Transverse colon (tissue), 4 donors: ENCODE measurements around the gene PRR29. TPM values are rescaled to one million over a fixed set of nuclear protein-coding genes. Genes with fewer than 3 reads are reported as not detected.

ENCODE experiments used
- DNase-seq: peaks from one replicate; pipeline ENCODE4 v3.0.0-alpha.2; 2019
- H3K27ac ChIP-seq, 4 donors: fragments of 200-600 bp; sonication (generic); 2 replicates each; pipeline ENCODE4 v1.5.1; 2016 to 2018; ENCODE audit warnings: inconsistent platforms in 4 of 4
- H3K27me3 ChIP-seq: fragments of 200-600 bp; sonication (generic); 2 replicates; pipeline ENCODE4 v1.5.1; 2017; ENCODE audit warnings: inconsistent platforms
- H3K36me3 ChIP-seq, 4 donors: fragments of 200-600 bp; sonication (generic); 2 replicates each; pipeline ENCODE4 v1.5.1; 2017 to 2019; ENCODE audit warnings: inconsistent platforms in 4 of 4
- H3K4me1 ChIP-seq, 4 donors: fragments of 200-600 bp; sonication (generic); 2 replicates each; pipeline ENCODE4 v1.5.1; 2017 to 2020; ENCODE audit warnings: inconsistent platforms in 4 of 4
- H3K4me3 ChIP-seq, 4 donors: fragments of 200-600 bp; sonication (generic); 1 replicate in 1 of 4; 2 replicates in 3 of 4; pipeline versions ENCODE4 v1.5.1 to v1.6.1; 2017 to 2019; ENCODE audit warnings: inconsistent platforms in 4 of 4
- H3K9me3 ChIP-seq, 2 donors: fragments of 200-600 bp; sonication (generic); 2 replicates each; pipeline ENCODE4 v1.5.1; 2017 to 2019; ENCODE audit warnings: inconsistent platforms in 2 of 2
- CTCF ChIP-seq, 5 experiments: fragments of 200-600 bp in 3 of 5; fragments of 450-650 bp in 2 of 5; sonication (generic) in 3 of 5; IDR thresholded peaks; 1 replicate in 2 of 5; 2 replicates in 3 of 5; pipeline ENCODE4 v1.5.1; 2016 to 2017; ENCODE audit warnings: antibody characterized with exemption in 5 of 5, inconsistent platforms in 3 of 5, mild to moderate bottlenecking in 2 of 5, moderate library complexity in 1 of 5
- EP300 ChIP-seq: sonication (generic); formaldehyde crosslinking; IDR thresholded peaks from one replicate; pipeline ENCODE4 v1.6.1; 2017; ENCODE audit warnings: antibody characterized with exemption, low read depth
- POLR2A ChIP-seq: fragments of 450-650 bp; IDR thresholded peaks from one replicate; pipeline ENCODE4 v1.6.1; 2016; ENCODE audit warnings: antibody characterized with exemption, mild to moderate bottlenecking, moderate library complexity
- POLR2AphosphoS5 ChIP-seq, 3 donors: sonication (generic); formaldehyde crosslinking; IDR thresholded peaks; one replicate each; pipeline ENCODE4 v1.6.1; 2016; ENCODE audit warnings: antibody characterized with exemption in 3 of 3
- WGBS, 2 donors: methylation state at CpG; one replicate each; pipeline ENCODE4 v1.1.5; 2018; ENCODE audit warnings: low coverage in 1 of 2; 5-methylcytosine and 5-hydroxymethylcytosine counted together
- in situ Hi-C, 4 donors: fragments of 200-750 bp; cut with MboI; loops; one replicate each; pipeline versions ENCODE4 v1.15.0 to v1.15.1; 2017; ENCODE audit warnings: low sequenced_read_pairs in 3 of 4, low pct_ligation_motif_present in 1 of 4, low pct_unique_long_range_greater_than_20kb in 1 of 4
- intact Hi-C: fragments of 100-400 bp; cut with DNase I; formaldehyde crosslinking; loops from one replicate; pipeline ENCODE4 v1.15.1; 2023; ENCODE audit warnings: low total_unique reads
- total RNA-seq, 4 donors: library from RNA; depleted of rRNA; stranded (reverse); fragments of >200 nt; gene quantifications; one replicate each; pipeline ENCODE4 v1.1.0, GENCODE V29; 2016

Gene PRR29
- total RNA-seq, 4 donors from 2014 or later, result not detected

- intact Hi-C loops, result no loop called here
- no peaks in the 10 kb centered on the region for H3K9me3 ChIP-seq
- 75 to 89% methylated on average over 1 to 10 of the region's 12 CpGs for WGBS, 2 donors
- H3K4me1 ChIP-seq, result peaks cover 0 to 2% (median 0%) of the 10 kb centered on the region in 4 donors
- H3K27ac ChIP-seq, result no peak overlapping the region
- DNase-seq, result no peak
- H3K27me3 ChIP-seq, result no peaks in the 10 kb centered on the region
- H3K4me3 ChIP-seq, result no peak overlapping the region
- no peak for TF ChIP-seq POLR2AphosphoS5 (IDR thresholded peaks at IDR 0.05)
- in situ Hi-C loops, result loop anchor here (5.0 to 25.0 kb wide), 2 partner anchors 94 to 244 kb away; no protein-coding TSS in a partner anchor
- H3K36me3 ChIP-seq, result peaks cover 0 to 44% (median 19%) of the 10 kb centered on the region in 4 donors
Observed at GRCh38 chr17:64042700-64043485, 44.7 kb downstream of the PRR29 start.

GRCh38 chr17:64045176-64045575, 47.0 kb downstream of the PRR29 start:
- Histone ChIP-seq H3K27me3 (no peaks in the 10 kb centered on the region), H3K36me3 (peaks cover 0 to 53% (median 26%) of the 10 kb centered on the region in 4 donors), H3K4me3 (no peak overlapping the region), H3K27ac (no peak overlapping the region), H3K9me3 (no peaks in the 10 kb centered on the region), H3K4me1 (peaks cover 0 to 2% (median 0%) of the 10 kb centered on the region in 4 donors)
- 88% methylated on average over 13 of the region's 13 CpGs; no CpG with 5 or more reads in 1 of the 2 donors for WGBS, 2 donors
- in situ Hi-C loops (loop anchor here in 3 of 4 donors (25.0 kb wide), 1 partner anchor 242 kb away; no protein-coding TSS in a partner anchor), intact Hi-C loops (no loop called here)
- DNase-seq, result no peak
- TF ChIP-seq EP300, result no peak
- no peak for TF ChIP-seq POLR2AphosphoS5 (IDR thresholded peaks at IDR 0.05)
- TF ChIP-seq POLR2A, result no peak

GRCh38 chr17:64048805-64049204, 50.7 kb downstream of the PRR29 start:
- TF ChIP-seq EP300 (no peak), CTCF (IDR thresholded peaks at IDR 0.05) (no peak), POLR2AphosphoS5 (IDR thresholded peaks at IDR 0.05) (no peak), POLR2A (no peak)
- Histone ChIP-seq H3K9me3 (no peaks in the 10 kb centered on the region), H3K27me3 (no peaks in the 10 kb centered on the region), H3K36me3 (peaks cover 0 to 54% (median 27%) of the 10 kb centered on the region in 4 donors), H3K27ac (no peak overlapping the region), H3K4me1 (no peaks in the 10 kb centered on the region), H3K4me3 (no peak overlapping the region)
- 98% methylated on average over 9 of the region's 9 CpGs; no CpG with 5 or more reads in 1 of the 2 donors for WGBS, 2 donors
- no peak for DNase-seq
- intact Hi-C loops, result no loop called here
- in situ Hi-C loops, result loop anchor here in 3 of 4 donors (25.0 kb wide), 1 partner anchor 238 kb away; no protein-coding TSS in a partner anchor

- intact Hi-C loops, result no loop called here
- Histone ChIP-seq H3K4me3 (no peak overlapping the region), H3K4me1 (no peaks in the 10 kb centered on the region), H3K27ac (no peak overlapping the region), H3K27me3 (no peaks in the 10 kb centered on the region), H3K9me3 (no peaks in the 10 kb centered on the region), H3K36me3 (peaks cover 0 to 53% (median 20%) of the 10 kb centered on the region in 4 donors)
- 62 to 75% methylated on average over 1 of the region's 1 CpG for WGBS, 2 donors
- no peak for DNase-seq
- TF ChIP-seq POLR2A (no peak), CTCF (IDR thresholded peaks at IDR 0.05) (no peak), POLR2AphosphoS5 (IDR thresholded peaks at IDR 0.05) (no peak), EP300 (no peak)
- in situ Hi-C loops, result loop anchor here in 1 of 4 donors (25.0 kb wide), 1 partner anchor 236 kb away; no protein-coding TSS in a partner anchor
Observed at GRCh38 chr17:64051153-64051552, 53.0 kb downstream of the PRR29 start.

GRCh38 chr17:64053101-64053500, 55.0 kb downstream of the PRR29 start:
- TF ChIP-seq CTCF (IDR thresholded peaks at IDR 0.05), result no peak
- TF ChIP-seq POLR2A, result no peak
- TF ChIP-seq EP300, result no peak
- TF ChIP-seq POLR2AphosphoS5 (IDR thresholded peaks at IDR 0.05), result no peak
- Histone ChIP-seq H3K27me3 (no peaks in the 10 kb centered on the region), H3K36me3 (peaks cover 0 to 50% (median 16%) of the 10 kb centered on the region in 4 donors), H3K9me3 (no peaks in the 10 kb centered on the region), H3K4me1 (no peaks in the 10 kb centered on the region), H3K27ac (no peak overlapping the region), H3K4me3 (no peak overlapping the region)
- intact Hi-C loops (no loop called here), in situ Hi-C loops (loop anchor here in 1 of 4 donors (25.0 kb wide), 1 partner anchor 234 kb away; no protein-coding TSS in a partner anchor)
- DNase-seq, result no peak
- WGBS, 2 donors, result 88 to 93% methylated on average over 4 to 10 of the region's 10 CpGs
